Thyroid gland (tissue), 4 donors: ENCODE measurements around the gene SCFD2.

Source experiments
- POLR2A ChIP-seq, 2 donors: fragments of 450-650 bp; IDR thresholded peaks; one replicate each; pipeline ENCODE4 v1.6.1; 2017; ENCODE audit warnings: antibody characterized with exemption in 2 of 2, mild to moderate bottlenecking in 2 of 2, moderate library complexity in 1 of 2
- TF ChIP-seq, protein P1 (sequence below), 6 experiments: fragments of 200-600 bp in 3 of 6; fragments of 450-650 bp in 3 of 6; sonication (generic) in 3 of 6; IDR thresholded peaks; one replicate each; pipeline ENCODE4 v1.5.1; 2016 to 2019; ENCODE audit warnings: antibody characterized with exemption in 6 of 6, mild to moderate bottlenecking in 2 of 6, inconsistent platforms in 1 of 6, moderate library complexity in 1 of 6

DNA sequence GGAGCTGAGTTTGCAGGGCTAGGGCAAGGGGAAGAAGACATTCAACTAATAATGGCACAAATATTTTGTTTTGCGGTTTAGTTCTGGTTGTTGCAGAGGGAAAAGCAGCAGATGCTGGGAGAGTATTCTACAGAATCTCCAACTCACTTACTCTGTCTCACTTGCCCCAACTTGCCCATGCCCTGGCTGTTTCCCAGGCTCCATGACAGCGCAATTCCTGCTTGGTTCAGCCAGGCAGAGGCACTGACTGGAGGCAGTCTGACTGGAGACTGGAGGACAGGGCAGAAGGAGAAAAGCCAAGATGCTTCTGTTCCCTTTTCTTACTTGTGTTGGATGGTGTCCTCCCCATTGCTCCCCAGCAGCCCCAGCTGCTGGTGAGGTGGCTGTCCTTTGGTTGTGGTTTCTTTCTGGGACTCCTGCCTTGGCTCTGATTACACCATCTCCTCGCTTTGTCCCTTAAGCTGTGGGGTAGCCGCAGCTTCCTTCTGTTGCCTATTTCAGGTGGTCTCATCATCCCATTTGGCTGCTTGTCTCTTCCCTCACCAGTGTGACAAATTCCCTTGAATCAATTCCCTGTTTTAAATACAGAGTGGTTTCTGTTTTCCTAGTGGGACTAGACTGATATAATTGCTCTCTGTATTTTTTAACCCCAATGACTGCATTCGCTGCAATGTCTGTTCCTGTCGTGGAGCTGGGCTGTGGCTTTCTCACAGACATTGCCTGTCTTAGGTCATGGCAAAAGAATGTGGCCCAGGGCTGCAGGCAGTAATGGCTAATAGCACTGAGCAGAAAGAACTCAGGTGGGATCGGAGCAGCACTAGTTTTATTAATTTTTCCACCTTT lies 527.9 kb downstream of the SCFD2 start:
- TF ChIP-seq POLR2A (IDR thresholded peaks at IDR 0.05): no peak
- TF ChIP-seq, protein P1, sequence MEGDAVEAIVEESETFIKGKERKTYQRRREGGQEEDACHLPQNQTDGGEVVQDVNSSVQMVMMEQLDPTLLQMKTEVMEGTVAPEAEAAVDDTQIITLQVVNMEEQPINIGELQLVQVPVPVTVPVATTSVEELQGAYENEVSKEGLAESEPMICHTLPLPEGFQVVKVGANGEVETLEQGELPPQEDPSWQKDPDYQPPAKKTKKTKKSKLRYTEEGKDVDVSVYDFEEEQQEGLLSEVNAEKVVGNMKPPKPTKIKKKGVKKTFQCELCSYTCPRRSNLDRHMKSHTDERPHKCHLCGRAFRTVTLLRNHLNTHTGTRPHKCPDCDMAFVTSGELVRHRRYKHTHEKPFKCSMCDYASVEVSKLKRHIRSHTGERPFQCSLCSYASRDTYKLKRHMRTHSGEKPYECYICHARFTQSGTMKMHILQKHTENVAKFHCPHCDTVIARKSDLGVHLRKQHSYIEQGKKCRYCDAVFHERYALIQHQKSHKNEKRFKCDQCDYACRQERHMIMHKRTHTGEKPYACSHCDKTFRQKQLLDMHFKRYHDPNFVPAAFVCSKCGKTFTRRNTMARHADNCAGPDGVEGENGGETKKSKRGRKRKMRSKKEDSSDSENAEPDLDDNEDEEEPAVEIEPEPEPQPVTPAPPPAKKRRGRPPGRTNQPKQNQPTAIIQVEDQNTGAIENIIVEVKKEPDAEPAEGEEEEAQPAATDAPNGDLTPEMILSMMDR (IDR thresholded peaks at IDR 0.05): no peak
